CD4-positive, alpha-beta T cell treated with Interleukin-2 at 100 ng/mL for 4 hours (primary cell): ENCODE measurements around the gene GRK3.

ENCODE experiments used
- DNase-seq: peaks from one replicate; pipeline ENCODE4 v3.0.0-alpha.2; 2020; ENCODE audit warnings: low spot score

Gene GRK3

GRCh38 chr22:25736378-25737011 lies 172.0 kb downstream of the GRK3 start:
- DNase-seq = no peak

- no peak for DNase-seq
Observed at GRCh38 chr22:25739659-25740344, 175.3 kb downstream of the GRK3 start.

- no peak for DNase-seq
Observed at GRCh38 chr22:25741692-25742626, 177.5 kb downstream of the GRK3 start, which contains the start of gene MYO18B. Gene MYO18B, plus strand, starts transcription at chr22:25742188. Its CDS starts 18,905 bp downstream, at chr22:25761093.

GRCh38 chr22:25742918-25743708 lies 178.6 kb downstream of the GRK3 start:
- no peak for DNase-seq

DNA sequence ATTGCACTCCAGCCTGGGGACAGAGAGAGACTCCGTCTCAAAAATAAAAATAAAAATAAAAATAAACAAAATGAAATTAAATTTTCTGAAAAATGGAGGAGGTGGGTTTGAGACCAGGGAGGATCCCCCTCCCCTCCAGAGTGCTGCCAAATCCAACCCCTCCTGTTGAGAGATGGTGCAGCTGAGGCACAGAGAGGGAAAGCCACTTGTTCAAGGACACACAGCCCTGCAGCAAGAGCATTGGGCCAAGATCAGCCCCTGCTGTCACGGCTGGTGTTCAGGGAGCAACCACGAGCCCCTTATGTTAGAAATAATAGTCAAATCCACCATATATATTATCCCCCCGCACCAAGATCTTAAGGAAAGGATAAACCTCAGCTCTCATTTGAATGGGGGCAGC lies 180.2 kb downstream of the GRK3 start:
- no peak for DNase-seq

GRCh38 chr22:25745341-25746011 lies 181.0 kb downstream of the GRK3 start:
- DNase-seq = no peak

- no peak for DNase-seq
Observed at GRCh38 chr22:25746012-25746373, 181.5 kb downstream of the GRK3 start.

GRCh38 chr22:25747245-25747944 lies 182.9 kb downstream of the GRK3 start:
- no peak for DNase-seq

- no peak for DNase-seq
Observed at GRCh38 chr22:25748140-25748539, 183.7 kb downstream of the GRK3 start.

DNA sequence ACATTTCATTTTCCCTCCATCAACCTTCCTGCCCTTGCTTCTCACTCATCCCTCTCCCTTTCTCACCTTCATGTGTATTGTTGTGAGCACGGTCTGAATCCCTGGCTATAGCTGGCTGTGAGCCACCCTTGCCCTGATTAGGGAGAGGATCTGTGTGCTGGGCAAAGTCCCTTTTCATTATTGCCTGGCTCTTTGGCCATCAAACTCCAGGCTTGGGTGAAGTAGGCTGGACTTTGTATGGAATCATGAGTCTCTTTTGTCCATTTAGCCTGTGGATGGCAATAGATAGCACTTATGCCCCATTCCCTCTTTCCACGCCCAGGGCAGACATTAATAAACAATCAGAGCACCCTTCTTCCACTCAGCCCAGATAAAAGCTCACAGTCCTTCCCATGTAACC lies 184.2 kb downstream of the GRK3 start:
- no peak for DNase-seq

DNA sequence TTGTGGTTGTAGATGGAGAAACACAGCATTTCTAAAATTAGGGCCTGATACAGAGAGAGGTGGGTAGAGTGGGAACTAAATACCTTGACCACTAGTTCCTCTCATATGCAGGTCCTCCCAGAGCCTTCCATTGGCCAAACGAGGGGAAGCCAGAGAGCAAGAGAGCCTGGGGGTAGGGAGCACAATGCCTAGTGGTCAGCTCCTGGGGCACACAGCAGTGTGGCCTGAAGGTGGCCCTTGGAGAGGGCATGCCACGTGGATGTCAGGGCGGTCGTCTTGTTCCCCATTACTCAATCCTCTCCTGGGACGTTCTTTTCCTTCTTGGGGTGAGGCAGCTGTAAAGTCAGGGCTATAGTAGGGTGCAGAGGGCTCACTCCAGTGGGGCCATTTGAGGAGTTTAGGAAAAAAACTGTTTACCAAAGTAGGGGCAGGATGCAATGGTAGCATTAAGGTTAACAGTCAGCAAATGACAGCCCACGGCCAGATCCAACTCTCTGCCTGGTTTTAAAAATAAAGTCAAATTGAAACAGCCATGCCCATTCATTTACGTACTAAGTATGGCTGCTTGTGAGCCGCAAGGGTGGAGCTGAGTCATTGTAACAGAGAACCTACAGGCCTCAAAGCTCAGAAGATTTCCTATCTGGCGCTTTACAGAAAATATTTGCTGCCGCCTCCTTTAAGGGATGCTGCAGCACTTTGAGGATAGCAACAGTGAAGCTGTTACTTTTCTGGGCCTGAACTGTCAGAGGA lies 185.1 kb downstream of the GRK3 start:
- DNase-seq = no peak

DNA sequence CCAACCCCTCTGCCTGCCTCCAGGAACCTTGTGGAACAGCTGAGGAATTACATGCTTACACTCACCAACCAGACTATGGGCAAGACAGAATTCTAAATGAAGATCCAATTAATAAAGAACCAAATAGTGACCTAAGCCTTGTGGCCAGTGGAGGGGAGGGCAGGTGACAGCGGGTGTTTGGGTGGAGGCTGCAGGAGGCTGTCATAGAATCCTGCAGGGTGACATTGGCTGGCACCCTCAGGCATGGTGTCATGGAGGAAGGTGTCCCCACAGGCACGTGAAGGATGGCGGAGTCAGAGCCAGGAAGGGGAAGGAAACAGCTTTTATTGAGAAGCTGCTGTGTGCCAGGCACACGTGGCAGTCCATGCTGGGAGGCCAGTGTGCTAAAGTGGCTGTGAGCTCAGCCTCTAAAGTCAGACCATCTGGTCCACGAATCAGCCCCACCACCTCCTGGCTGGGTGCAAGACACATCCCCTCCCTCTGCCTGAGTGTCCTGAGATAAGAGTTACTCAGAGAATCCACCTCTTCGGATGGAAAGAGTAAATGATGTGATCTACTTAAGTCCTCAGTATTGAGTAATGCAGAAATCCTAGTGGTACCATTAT lies 186.2 kb downstream of the GRK3 start:
- DNase-seq = no peak

DNA sequence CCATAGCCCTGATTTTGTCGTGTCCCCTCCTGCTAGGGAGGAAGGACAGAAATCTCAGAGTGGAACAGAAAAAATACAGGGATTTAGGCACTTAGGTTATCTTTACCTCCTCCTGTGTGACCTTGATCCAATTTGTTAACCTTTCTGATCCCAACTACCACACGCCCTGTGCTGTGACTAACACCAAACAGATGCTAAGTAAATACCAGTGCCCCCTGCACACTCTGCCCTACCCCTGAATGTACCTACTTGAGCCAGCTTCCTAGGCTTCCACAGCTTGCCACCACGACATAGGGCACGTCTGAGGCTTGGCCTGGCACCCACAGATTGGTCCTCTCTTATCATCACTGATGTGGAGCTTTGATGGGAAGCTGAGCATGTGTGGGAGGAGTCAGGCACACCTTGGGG lies 186.7 kb downstream of the GRK3 start:
- DNase-seq = no peak

DNA sequence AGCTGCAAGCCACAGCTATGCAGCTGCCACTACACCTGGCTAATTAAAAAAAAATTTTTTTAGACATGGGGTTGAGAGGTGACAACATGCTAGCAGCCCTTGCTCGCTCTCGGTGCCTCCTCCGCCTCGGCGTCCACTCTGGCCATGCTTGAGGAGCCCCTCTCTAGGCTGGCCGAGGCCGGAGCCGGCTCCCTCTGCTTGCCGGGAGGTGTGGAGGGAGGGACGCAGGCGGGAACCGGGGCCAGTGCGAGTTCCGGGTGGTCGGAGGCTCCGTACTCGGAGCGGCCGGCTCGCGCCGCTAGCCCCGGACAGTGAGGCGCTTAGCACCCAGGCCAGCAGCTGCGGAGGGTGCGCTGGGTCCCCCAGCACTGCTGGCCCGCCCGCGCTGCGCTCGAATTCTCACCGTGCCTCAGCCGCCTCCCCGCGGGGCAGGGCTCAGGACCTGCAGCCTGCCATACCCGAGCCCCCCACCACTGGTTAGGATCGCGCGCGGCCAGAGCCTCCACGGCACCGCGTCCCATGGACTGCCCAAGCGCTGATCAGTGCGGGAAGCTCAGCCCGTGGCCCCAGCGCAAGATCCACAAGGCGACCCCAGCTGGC lies 188.2 kb downstream of the GRK3 start:
- DNase-seq = no peak

DNA sequence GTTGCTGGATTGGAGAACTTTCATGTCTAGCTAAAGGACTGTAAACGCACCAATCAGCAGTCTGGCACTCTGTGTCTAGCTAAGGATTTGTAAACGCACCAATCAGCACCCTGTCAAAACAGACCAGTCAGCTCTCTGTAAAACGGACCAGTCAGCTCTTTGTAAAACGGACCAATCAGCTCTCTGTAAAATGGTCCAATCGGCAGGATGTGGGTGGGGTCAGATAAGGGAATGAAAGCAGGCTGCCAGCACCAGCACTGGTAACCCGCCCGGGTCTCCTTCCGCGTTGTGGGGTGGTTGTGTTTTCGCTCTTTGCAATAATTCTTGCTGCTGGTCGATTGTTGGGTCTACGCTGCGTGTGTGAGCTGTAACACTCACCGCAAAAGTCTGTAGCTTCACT lies 188.8 kb downstream of the GRK3 start:
- DNase-seq = no peak

DNA sequence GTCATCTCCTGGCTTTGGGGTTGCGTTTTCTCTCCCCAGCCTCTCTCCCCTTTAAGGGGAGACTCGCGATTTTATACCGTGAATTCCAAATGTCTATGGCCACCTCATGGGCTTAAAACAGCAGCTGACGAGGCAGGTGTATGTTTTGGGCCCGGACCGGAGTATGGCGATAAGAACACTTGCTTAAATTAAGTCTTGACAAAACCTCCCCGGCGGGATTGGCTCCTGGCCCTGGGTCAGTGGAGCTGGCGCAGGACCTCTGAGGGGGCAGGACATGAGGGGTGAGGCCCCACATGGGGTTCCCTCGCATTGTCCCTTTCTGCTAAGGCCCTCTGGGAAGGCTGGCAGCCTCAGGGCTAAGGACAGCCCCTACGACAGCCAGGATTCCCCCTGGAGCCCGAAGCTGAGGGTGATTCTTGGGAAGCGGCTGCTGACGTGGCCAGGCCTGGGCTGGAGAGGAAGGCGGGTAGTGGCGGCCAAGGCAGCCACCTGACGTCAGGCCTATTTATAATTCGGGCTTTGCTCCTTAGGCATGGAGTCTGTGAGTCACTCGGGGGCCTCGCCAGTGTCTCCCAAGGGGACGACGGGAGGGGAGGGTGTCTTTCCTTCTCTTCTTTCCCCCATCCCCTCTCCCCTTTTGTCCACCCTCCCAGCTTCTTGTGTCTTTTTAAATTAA lies 190.2 kb downstream of the GRK3 start:
- no peak for DNase-seq

DNA sequence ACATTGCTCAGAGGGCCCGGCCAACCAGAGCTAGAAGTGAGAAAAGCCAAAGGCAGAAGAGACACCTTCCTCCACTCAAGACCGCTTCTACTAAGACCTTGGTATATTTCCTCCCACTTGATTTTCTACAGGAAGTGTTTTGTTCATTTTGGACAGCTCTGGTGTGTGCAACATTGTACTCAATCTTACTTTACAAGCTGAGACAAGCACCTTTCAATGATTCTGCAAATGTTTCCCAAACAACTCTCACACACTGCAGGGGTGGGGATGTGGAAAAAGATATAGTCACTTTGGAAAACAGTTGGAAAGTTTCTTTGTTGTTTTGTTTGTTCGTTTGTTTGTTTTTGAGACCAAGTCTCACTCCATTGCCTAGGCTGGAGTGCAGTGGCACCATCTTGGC lies 193.2 kb downstream of the GRK3 start:
- no peak for DNase-seq

- no peak for DNase-seq
Observed at GRCh38 chr22:25758316-25758715, 193.8 kb downstream of the GRK3 start.

DNA sequence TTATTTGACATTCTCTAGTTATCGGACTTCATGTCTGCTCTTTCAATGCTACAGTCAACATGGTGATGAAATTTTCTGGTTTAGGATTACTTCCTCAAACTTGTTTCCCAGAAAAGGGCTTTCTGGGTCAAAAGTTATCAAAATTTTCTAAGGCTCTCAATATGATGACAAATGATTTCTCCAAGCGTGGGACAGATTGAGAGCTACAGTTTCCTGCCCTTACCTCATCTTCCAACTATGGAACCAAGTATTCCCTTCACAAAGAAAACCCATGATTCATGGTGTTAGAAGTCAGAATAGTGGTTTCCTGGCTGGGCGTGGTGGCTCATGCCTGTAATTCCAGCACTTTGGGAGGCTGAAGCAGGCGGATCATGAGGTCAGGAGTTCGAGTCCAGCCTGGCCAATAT lies 195.4 kb downstream of the GRK3 start:
- DNase-seq = peak; percentile 2
